Right lobe of liver (tissue), 6 donors: Measurements from ENCODE around the gene SCIN. TPM values are rescaled to one million over a fixed set of nuclear protein-coding genes. Genes with fewer than 3 reads are reported as not detected.

Experiments used
- ATAC-seq, 4 donors: fragments of 200-7000 bp; cut with Tn5 transposase; one replicate each; pipeline ENCODE4 v1.9.1; 2020; ENCODE audit warnings: mild to moderate bottlenecking in 4 of 4, moderate library complexity in 4 of 4
- DNase-seq, 3 donors: peaks; one replicate each; pipeline ENCODE4 v3.0.0-alpha.2; 2020
- H3K27ac ChIP-seq, 3 donors: fragments of 200-600 bp; one replicate each; pipeline ENCODE4 v1.8.0; 2022
- H3K27me3 ChIP-seq, 2 donors: fragments of 200-600 bp; one replicate each; pipeline ENCODE4 v1.8.0; 2022
- H3K36me3 ChIP-seq, 4 donors: fragments of 200-600 bp; sonication (generic) in 1 of 4; one replicate each; pipeline versions ENCODE4 v1.5.1 to v1.8.0; 2017 to 2022; ENCODE audit warnings: control low read depth in 1 of 4
- H3K4me1 ChIP-seq, 4 donors: fragments of 200-600 bp; sonication (generic) in 1 of 4; one replicate each; pipeline versions ENCODE4 v1.5.1 to v1.8.0; 2017 to 2022; ENCODE audit warnings: control low read depth in 1 of 4
- H3K4me3 ChIP-seq, 3 donors: fragments of 200-600 bp; one replicate each; pipeline ENCODE4 v1.8.0; 2022
- H3K9me3 ChIP-seq, 4 donors: fragments of 200-600 bp; sonication (generic) in 1 of 4; one replicate each; pipeline versions ENCODE4 v1.5.1 to v1.8.0; 2017 to 2022; ENCODE audit warnings: control low read depth in 1 of 4
- POLR2A ChIP-seq: fragments of 450-650 bp; IDR thresholded peaks from one replicate; pipeline ENCODE4 v1.6.1; 2017; ENCODE audit warnings: antibody characterized with exemption, mild to moderate bottlenecking
- WGBS: methylation state at CpG from one replicate; pipeline ENCODE4 v1.1.6; 2018; ENCODE audit warnings: low coverage, low lambda C conversion rate; ENCODE audit not compliant: insufficient coverage; ENCODE audit errors: missing lambda C conversion rate; 5-methylcytosine and 5-hydroxymethylcytosine counted together
- intact Hi-C, 2 donors: fragments of 100-400 bp; cut with DNase I; formaldehyde crosslinking; loops; one replicate each; pipeline versions ENCODE4 v1.11.2 to v1.14.1; 2022
- total RNA-seq, 6 experiments: library from RNA; depleted of rRNA in 2 of 6; stranded (reverse); fragments of >200 nt in 2 of 6; fragmentation: NEBNext Ultra II Directional in 3 of 6; extraction: Animal tissue kit (Norgen Biotek cat#: 25700) in 3 of 6; gene quantifications; one replicate each; pipeline versions ENCODE4 v1.1.0 to v1.2.4, GENCODE V29; 2016 to 2023
- TF ChIP-seq, protein P1 (sequence below), 4 donors: fragments of 200-600 bp in 3 of 4; fragments of 450-650 bp in 1 of 4; IDR thresholded peaks; one replicate each; pipeline versions ENCODE4 v1.5.1 to v1.8.0; 2016 to 2022; ENCODE audit warnings: antibody characterized with exemption in 4 of 4, mild to moderate bottlenecking in 2 of 4
- donor health status: DM: no; HTN: yes; CAD: no.
- donor health status: DM: no; HTN: no; CAD: no.
- donor health status: DM: no; HTN: no; CAD: no.
- donor health status: DM: no; HTN: yes; CAD: no.
- donor health status: DM: no; HTN: yes; CAD: no.

SCIN gene
- total RNA-seq, 6 experiments from 2014 or later: 0.06 to 0.20 (median 0.18) TPM; not detected in 3

DNA sequence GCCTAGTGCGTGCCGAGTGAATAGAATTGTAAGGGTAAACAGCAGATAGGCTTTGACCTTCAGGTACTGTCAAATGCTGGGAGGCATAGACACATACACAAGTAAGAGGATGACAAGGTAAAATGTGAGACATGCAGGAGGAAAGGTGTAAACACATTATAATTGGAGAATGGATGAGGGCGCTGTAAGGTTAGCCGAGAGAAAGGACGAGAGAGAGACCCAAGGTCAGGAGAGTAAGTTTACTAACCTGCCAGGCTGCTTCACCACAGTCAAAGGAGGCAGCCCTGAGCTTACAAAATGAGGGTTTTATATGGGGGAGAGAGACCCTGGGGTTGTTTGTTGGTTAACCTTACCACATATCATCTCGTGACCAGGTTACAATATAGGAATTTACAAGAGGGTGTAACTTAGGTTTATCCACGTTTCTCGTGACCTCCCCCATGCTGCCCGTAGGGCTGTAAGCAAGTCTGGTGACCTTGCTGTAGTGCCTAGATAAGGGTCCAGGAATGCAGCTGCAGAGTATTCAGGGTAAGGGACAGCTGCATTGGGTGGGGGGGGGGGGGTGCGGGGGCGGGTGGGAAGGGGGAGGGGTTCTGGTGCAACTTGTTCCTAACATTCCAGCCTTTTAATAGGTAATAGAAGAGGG lies 17.9 kb downstream of the SCIN start:
- H3K27ac ChIP-seq: no peak overlapping the region
- no peak overlapping the region for H3K4me3 ChIP-seq
- no peak for TF ChIP-seq POLR2A
- TF ChIP-seq, protein P1, sequence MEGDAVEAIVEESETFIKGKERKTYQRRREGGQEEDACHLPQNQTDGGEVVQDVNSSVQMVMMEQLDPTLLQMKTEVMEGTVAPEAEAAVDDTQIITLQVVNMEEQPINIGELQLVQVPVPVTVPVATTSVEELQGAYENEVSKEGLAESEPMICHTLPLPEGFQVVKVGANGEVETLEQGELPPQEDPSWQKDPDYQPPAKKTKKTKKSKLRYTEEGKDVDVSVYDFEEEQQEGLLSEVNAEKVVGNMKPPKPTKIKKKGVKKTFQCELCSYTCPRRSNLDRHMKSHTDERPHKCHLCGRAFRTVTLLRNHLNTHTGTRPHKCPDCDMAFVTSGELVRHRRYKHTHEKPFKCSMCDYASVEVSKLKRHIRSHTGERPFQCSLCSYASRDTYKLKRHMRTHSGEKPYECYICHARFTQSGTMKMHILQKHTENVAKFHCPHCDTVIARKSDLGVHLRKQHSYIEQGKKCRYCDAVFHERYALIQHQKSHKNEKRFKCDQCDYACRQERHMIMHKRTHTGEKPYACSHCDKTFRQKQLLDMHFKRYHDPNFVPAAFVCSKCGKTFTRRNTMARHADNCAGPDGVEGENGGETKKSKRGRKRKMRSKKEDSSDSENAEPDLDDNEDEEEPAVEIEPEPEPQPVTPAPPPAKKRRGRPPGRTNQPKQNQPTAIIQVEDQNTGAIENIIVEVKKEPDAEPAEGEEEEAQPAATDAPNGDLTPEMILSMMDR (IDR thresholded peaks at IDR 0.05): no peak
- DNase-seq: no peak
- no peaks in the 10 kb centered on the region for H3K36me3 ChIP-seq
- H3K27me3 ChIP-seq: peaks cover 0 to 4% of the 10 kb centered on the region in 2 donors
- WGBS: 58% methylated on average over 8 of the region's 11 CpGs
- H3K4me1 ChIP-seq: peaks cover 0 to 4% (median 0%) of the 10 kb centered on the region in 4 donors
- intact Hi-C loops: no loop called here
- H3K9me3 ChIP-seq: no peaks in the 10 kb centered on the region
- ATAC-seq: no peak

GRCh38 chr7:12590559-12590958 lies 20.0 kb downstream of the SCIN start:
- TF ChIP-seq POLR2A: no peak
- TF ChIP-seq, protein P1 (IDR thresholded peaks at IDR 0.05): no peak
- intact Hi-C loops: no loop called here
- Histone ChIP-seq H3K4me3 (no peak overlapping the region), H3K4me1 (no peaks in the 10 kb centered on the region), H3K27ac (no peak overlapping the region), H3K9me3 (no peaks in the 10 kb centered on the region), H3K36me3 (no peaks in the 10 kb centered on the region), H3K27me3 (no peaks in the 10 kb centered on the region)
- DNase-seq: no peak
- WGBS: 44% methylated on average over 6 of the region's 7 CpGs
- no peak for ATAC-seq

DNA sequence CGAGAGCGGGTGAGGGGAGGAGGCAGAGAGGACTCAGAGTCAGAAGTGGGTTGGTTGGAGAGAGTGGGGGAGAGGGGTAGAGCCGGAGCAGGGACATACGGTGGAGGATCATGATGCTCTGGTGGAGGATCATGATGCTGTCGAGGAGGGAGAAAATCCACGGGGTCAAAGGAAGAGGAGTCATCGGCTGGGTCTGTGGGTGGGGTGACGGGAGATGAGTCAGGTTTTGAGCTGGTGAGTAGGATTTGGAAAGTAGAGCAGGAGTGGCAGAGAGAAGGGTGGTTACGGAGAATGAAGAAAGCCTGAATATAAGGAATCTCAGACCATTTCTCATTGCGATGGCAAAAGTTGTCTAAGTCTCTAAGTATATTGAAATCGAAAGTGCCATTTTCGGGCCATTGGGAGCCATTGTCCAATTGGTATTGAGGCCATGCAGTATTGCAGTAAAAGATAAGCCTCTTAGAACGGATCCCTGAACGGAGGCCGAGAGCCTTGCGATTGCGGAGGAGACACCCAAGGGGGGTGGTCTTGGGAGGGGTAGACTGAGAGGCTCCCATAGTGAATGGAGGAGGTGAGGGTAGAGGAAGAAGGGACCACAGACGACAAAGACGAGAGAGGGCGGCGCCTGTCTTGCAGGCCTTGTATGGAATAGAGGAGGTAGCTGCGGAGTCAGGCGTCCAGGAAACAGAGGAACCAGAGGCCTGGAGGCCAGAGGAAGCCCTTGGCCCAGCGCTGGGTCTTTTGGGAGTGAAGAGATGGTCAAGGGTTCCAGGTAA lies 23.8 kb downstream of the SCIN start:
- Histone ChIP-seq H3K4me1 (no peaks in the 10 kb centered on the region), H3K27ac (no peak overlapping the region), H3K27me3 (no peaks in the 10 kb centered on the region), H3K4me3 (no peak overlapping the region), H3K36me3 (no peaks in the 10 kb centered on the region), H3K9me3 (no peaks in the 10 kb centered on the region)
- ATAC-seq: no peak
- WGBS: 82% methylated on average over 18 of the region's 24 CpGs
- DNase-seq: no peak
- intact Hi-C loops: no loop called here
- TF ChIP-seq POLR2A: no peak
- TF ChIP-seq, protein P1 (IDR thresholded peaks at IDR 0.05): no peak

DNA sequence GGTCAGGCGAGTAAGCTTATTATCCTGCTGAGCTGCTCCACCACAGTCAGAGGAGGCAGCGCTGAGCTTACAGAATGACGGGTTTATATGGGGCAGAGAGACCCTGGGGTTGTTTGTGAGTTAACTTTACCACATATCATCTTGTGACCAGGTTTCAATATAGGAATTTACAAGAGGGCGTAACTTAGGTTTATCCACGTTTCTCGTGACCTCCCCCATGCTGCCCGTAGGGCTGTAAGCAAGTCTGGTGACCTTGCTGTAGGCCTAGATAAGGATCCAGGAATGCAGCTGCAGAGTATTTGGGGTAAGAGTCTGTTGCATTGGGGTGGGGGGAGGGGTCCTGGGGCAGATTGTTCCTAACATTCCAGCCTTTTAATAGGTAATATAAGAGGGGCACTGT lies 24.6 kb downstream of the SCIN start:
- ATAC-seq: no peak
- no peak for DNase-seq
- intact Hi-C loops: no loop called here
- H3K36me3 ChIP-seq: no peaks in the 10 kb centered on the region
- H3K4me1 ChIP-seq: no peaks in the 10 kb centered on the region
- WGBS: 64% methylated on average over 4 of the region's 7 CpGs
- no peaks in the 10 kb centered on the region for H3K27me3 ChIP-seq
- no peaks in the 10 kb centered on the region for H3K9me3 ChIP-seq
- TF ChIP-seq, protein P1 (IDR thresholded peaks at IDR 0.05): no peak
- no peak for TF ChIP-seq POLR2A
- no peak overlapping the region for H3K4me3 ChIP-seq
- no peak overlapping the region for H3K27ac ChIP-seq
